PC-3 (cell line): ENCODE measurements around the gene MAP2K4.

ENCODE experiments used
- EZH2 ChIP-seq: fragments of 300-600 bp; sonication (generic); IDR thresholded peaks from one replicate; pipeline ENCODE4 v1.6.1; 2017; ENCODE audit warnings: antibody characterized with exemption, mild to moderate bottlenecking, low read length; ENCODE audit not compliant: unreplicated experiment
- TF ChIP-seq, protein P1 (sequence below): fragments of 300-600 bp; sonication (generic); conservative IDR thresholded peaks from 2 replicates; pipeline ENCODE4 v1.5.1; 2017; ENCODE audit warnings: antibody characterized with exemption, low read depth, mild to moderate bottlenecking, low read length

DNA sequence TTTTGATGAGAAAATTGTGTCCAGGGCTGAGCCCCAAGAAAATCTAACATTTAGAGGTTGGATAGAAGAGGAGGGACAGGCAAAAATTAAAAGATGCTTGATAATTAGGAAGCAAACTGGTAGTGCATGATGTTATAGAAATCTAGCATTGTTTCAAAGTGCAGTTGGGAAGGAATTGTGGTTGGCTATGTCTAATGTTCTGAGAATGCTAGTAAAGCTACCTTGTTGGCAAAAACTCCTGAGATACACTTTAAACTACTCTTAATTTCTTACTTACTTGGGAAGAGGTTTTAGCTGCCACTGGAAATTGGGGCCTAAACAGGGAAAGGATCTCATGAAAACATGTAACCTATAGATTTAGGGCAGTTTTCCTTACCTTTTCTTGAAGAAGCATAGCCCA is 48.3 kb downstream of the MAP2K4 start:
- TF ChIP-seq, protein P1, sequence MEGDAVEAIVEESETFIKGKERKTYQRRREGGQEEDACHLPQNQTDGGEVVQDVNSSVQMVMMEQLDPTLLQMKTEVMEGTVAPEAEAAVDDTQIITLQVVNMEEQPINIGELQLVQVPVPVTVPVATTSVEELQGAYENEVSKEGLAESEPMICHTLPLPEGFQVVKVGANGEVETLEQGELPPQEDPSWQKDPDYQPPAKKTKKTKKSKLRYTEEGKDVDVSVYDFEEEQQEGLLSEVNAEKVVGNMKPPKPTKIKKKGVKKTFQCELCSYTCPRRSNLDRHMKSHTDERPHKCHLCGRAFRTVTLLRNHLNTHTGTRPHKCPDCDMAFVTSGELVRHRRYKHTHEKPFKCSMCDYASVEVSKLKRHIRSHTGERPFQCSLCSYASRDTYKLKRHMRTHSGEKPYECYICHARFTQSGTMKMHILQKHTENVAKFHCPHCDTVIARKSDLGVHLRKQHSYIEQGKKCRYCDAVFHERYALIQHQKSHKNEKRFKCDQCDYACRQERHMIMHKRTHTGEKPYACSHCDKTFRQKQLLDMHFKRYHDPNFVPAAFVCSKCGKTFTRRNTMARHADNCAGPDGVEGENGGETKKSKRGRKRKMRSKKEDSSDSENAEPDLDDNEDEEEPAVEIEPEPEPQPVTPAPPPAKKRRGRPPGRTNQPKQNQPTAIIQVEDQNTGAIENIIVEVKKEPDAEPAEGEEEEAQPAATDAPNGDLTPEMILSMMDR: no peak
- no peak for TF ChIP-seq EZH2
